Prostate gland (tissue), 2 donors: ENCODE data around the gene LDHAL6B. TPM values are rescaled to one million over a fixed set of nuclear protein-coding genes. Genes with fewer than 3 reads are reported as not detected.

Experiments used
- DNase-seq: peaks from one replicate; pipeline ENCODE4 v3.0.0-alpha.2; 2019; ENCODE audit warnings: low spot score
- H3K27ac ChIP-seq, 2 donors: fragments of 200-600 bp; sonication (generic); 2 replicates each; pipeline ENCODE4 v1.5.1; 2017 to 2019
- H3K27me3 ChIP-seq: fragments of 200-600 bp; sonication (generic); replicated peaks from 2 replicates; pipeline ENCODE4 v1.5.1; 2019; ENCODE audit not compliant: insufficient read depth
- H3K36me3 ChIP-seq, 2 donors: fragments of 200-600 bp; sonication (generic); 1 replicate in 1 of 2; 2 replicates in 1 of 2; pipeline versions ENCODE4 v1.5.1 to v1.8.1; 2017 to 2019
- H3K4me1 ChIP-seq: fragments of 200-600 bp; sonication (generic); replicated peaks from 2 replicates; pipeline ENCODE4 v1.5.1; 2019
- H3K4me3 ChIP-seq, 2 donors: fragments of 200-600 bp; sonication (generic); 2 replicates each; pipeline ENCODE4 v1.5.1; 2017 to 2019
- H3K9me3 ChIP-seq: fragments of 200-600 bp; sonication (generic); 2 replicates; pipeline ENCODE4 v1.5.1; 2017
- POLR2A ChIP-seq: fragments of 450-650 bp; IDR thresholded peaks from one replicate; pipeline ENCODE4 v1.6.1; 2016; ENCODE audit warnings: antibody characterized with exemption, mild to moderate bottlenecking
- POLR2AphosphoS5 ChIP-seq: sonication (generic); formaldehyde crosslinking; IDR thresholded peaks from one replicate; pipeline ENCODE4 v1.6.1; 2017; ENCODE audit warnings: antibody characterized with exemption
- WGBS: methylation state at CpG from one replicate; pipeline ENCODE4 v1.1.5; 2018; 5-methylcytosine and 5-hydroxymethylcytosine counted together
- intact Hi-C: fragments of 100-400 bp; cut with DNase I; formaldehyde crosslinking; loops from one replicate; pipeline ENCODE4 v1.14.2; 2022
- total RNA-seq, 2 donors: library from RNA; depleted of rRNA; stranded (reverse); fragments of >200 nt; gene quantifications; one replicate each; pipeline ENCODE4 v1.1.0, GENCODE V29; 2016
- TF ChIP-seq, protein P1 (sequence below), 4 experiments: fragments of 200-600 bp in 2 of 4; fragments of 450-650 bp in 2 of 4; sonication (generic) in 2 of 4; IDR thresholded peaks; 1 replicate in 3 of 4; 2 replicates in 1 of 4; pipeline ENCODE4 v1.5.1; 2016 to 2019; ENCODE audit warnings: antibody characterized with exemption in 4 of 4, mild to moderate bottlenecking in 2 of 4, moderate library complexity in 2 of 4

Gene LDHAL6B
- total RNA-seq, 2 donors from 2014 or later, result 6.0 TPM; not detected in 1

DNA sequence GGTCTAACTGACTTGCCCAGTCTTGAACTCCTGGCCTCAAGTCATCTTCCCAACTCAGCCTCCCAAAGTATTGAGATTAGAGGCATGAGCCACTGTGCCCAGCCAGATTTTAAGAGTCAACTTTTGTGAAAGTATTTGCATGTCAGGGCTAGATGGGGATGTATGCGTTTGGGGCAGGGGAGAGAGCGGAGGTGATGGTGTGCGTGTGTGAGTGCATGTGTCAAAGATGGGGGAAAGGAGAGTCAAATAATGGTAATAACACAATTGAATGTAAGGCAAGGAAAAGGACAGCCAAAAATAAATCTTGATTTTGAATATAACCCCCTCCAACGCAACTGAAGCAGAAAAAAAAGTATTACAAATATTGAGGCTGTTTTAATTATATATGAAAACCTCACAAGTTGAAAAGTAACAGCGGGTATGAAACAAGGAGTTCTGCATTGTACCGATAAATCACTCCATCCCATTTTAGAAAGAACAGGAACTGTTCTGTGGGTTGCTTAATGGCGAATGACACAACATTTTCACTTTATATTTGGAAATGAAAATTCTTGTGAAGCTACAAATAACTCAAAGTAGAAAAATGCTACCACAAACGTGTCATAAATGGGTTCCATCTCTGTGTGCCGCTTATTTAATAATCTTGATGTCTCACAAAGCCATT is 29.9 kb upstream of the LDHAL6B start:
- 87% methylated on average over 9 of the region's 9 CpGs for WGBS
- no peak for DNase-seq
- intact Hi-C loops, result no loop called here

DNA sequence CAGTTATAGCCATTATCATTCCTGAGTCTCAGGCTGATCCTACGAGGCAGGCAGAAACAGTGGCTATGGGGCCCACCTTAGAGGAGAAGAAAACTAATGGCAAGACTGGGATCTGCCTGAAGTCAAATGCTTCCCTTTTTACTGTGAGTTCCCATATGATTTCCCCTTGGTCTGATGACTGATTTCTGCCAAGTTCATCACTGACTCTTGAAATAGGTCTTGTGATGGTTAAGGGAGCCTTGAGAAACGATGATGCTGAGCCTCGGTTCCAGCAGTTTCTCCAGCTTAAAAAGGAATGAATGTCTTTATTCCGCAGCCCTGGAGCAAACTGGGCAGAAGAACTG is 29.4 kb upstream of the LDHAL6B start:
- Histone ChIP-seq H3K27ac (no peak overlapping the region), H3K9me3 (no peaks in the 10 kb centered on the region), H3K4me3 (no peak overlapping the region), H3K27me3 (no peaks in the 10 kb centered on the region), H3K4me1 (no peaks in the 10 kb centered on the region), H3K36me3 (no peaks in the 10 kb centered on the region)
- no peak for DNase-seq
- WGBS, result 91% methylated on average over 4 of the region's 4 CpGs
- TF ChIP-seq, protein P1, sequence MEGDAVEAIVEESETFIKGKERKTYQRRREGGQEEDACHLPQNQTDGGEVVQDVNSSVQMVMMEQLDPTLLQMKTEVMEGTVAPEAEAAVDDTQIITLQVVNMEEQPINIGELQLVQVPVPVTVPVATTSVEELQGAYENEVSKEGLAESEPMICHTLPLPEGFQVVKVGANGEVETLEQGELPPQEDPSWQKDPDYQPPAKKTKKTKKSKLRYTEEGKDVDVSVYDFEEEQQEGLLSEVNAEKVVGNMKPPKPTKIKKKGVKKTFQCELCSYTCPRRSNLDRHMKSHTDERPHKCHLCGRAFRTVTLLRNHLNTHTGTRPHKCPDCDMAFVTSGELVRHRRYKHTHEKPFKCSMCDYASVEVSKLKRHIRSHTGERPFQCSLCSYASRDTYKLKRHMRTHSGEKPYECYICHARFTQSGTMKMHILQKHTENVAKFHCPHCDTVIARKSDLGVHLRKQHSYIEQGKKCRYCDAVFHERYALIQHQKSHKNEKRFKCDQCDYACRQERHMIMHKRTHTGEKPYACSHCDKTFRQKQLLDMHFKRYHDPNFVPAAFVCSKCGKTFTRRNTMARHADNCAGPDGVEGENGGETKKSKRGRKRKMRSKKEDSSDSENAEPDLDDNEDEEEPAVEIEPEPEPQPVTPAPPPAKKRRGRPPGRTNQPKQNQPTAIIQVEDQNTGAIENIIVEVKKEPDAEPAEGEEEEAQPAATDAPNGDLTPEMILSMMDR (IDR thresholded peaks at IDR 0.05), result no peak
- no peak for TF ChIP-seq POLR2A
- no peak for TF ChIP-seq POLR2AphosphoS5
- intact Hi-C loops, result no loop called here

More for the DNA sequence above, 29.9 kb upstream of the LDHAL6B start:
- H3K4me3 ChIP-seq, result no peak overlapping the region
- no peak overlapping the region for H3K27ac ChIP-seq
- H3K27me3 ChIP-seq, result no peaks in the 10 kb centered on the region
- no peaks in the 10 kb centered on the region for H3K36me3 ChIP-seq
- no peaks in the 10 kb centered on the region for H3K9me3 ChIP-seq
- TF ChIP-seq POLR2AphosphoS5, result no peak
- TF ChIP-seq, protein P1 (IDR thresholded peaks at IDR 0.05), result no peak
- no peak for TF ChIP-seq POLR2A
- no peaks in the 10 kb centered on the region for H3K4me1 ChIP-seq

DNA sequence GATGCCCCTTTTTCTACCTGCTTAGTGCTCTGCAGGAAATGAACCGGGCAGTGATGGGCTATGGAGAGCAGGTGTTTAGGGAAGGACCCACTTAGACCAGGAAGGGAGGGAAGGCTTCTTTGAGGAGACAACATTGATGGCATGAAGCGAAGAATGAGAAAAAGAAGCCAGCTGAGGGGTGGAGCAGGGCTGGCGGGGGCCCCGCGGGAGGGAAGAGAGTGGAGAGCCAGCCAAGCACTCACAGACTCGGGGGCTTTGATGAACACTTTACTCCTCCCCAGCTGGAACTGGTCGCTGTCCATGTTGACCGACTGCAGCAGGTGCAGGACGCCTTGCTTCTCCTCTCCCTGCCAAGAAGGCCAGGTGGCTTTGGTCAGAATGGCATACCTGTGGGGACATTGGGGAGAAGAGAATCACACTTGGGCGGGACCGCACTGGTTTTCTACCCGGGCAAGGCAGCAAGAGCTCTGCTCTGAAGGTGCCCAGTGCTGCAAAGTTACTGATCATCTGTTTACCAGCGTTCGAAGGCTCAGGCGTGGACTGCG is 28.4 kb upstream of the LDHAL6B start:
- Histone ChIP-seq H3K4me1 (no peaks in the 10 kb centered on the region), H3K27ac (no peak overlapping the region), H3K36me3 (no peaks in the 10 kb centered on the region), H3K27me3 (no peaks in the 10 kb centered on the region), H3K9me3 (no peaks in the 10 kb centered on the region), H3K4me3 (no peak overlapping the region)
- no peak for DNase-seq
- TF ChIP-seq POLR2AphosphoS5, result no peak
- no peak for TF ChIP-seq POLR2A
- 86% methylated on average over 16 of the region's 16 CpGs for WGBS
- intact Hi-C loops, result no loop called here

DNA sequence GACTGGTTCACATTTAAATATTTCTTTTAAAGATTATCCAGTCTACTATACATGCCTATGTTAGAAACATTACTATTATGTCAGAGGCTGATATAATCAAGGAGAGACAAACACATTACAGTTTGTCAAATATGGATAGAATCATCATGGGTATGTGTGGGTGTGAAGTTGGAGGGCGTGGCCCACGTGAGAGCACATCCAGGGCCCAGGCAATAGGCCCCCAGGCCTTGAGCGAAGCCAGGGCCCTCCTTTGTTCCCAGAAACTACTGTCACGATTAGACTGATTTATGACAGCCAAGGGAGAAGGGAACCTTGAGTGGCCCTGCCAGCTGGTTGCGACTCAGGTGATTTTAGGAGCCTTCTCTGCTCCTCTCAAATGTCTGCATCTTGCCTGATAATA is 26.9 kb upstream of the LDHAL6B start:
- Histone ChIP-seq H3K36me3 (no peaks in the 10 kb centered on the region), H3K27me3 (no peaks in the 10 kb centered on the region), H3K27ac (no peak overlapping the region), H3K4me1 (no peaks in the 10 kb centered on the region), H3K9me3 (no peaks in the 10 kb centered on the region), H3K4me3 (no peak overlapping the region)
- 68% methylated on average over 5 of the region's 5 CpGs for whole genome bisulfite sequencing
- intact Hi-C loops, result no loop called here
- no peak for TF ChIP-seq POLR2A
- no peak for TF ChIP-seq POLR2AphosphoS5
- TF ChIP-seq, protein P1 (IDR thresholded peaks at IDR 0.05), result no peak
- no peak for DNase-seq

DNA sequence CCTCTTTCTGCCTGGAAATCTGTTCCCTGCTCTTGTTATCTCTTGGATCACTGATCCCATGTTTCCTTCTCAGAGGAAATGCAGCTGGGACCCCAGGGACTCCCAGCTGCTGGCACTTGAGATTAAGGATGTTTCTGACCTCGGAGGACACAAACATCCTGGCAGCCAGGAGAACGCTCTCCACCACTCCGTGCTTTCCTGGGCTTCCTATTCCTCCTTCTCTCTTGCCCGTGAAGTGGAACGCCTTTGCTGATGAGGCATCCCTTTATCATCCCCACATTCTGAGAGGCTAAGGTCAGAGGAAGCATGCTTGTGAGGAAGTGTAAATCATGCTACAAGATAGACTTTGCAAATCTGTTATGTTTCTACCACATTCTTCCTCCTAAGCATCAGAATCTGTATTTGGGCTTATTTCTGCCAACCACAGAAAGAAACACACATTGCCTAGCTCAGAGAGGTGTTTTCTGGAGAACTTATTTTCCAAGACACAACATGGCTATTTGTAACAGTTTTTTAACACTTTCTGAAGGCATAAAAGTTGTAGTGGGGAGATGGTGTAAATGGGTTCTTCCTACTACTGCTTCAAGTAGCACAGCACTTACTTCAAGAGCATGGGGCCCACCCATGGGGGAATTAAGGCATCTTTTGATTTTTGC is 25.6 kb upstream of the LDHAL6B start:
- no peaks in the 10 kb centered on the region for H3K4me1 ChIP-seq
- 85% methylated on average over 5 of the region's 5 CpGs for WGBS

More for the DNA sequence above, 25.6 kb upstream of the LDHAL6B start:
- H3K9me3 ChIP-seq, result no peaks in the 10 kb centered on the region
- intact Hi-C loops, result no loop called here
- H3K4me3 ChIP-seq, result no peak overlapping the region
- H3K27ac ChIP-seq, result no peak overlapping the region
- TF ChIP-seq POLR2AphosphoS5, result no peak
- TF ChIP-seq, protein P1 (IDR thresholded peaks at IDR 0.05), result no peak
- TF ChIP-seq POLR2A, result no peak
- DNase-seq, result no peak
- H3K27me3 ChIP-seq, result no peaks in the 10 kb centered on the region
- no peaks in the 10 kb centered on the region for H3K36me3 ChIP-seq
